ENCODE results near the gene CYP4F11. TPM values are rescaled to one million over a fixed set of nuclear protein-coding genes. Genes with fewer than 3 reads are reported as not detected.
"Not testable (repeated sequence)": the region's sequence is repeated elsewhere in the genome, so short reads cannot be mapped to it uniquely, and the experiment has no call there.

CYP4F11 gene
- total RNA-seq, 1 donor from 2014 or later, result not detected

- intact Hi-C loops (cut with micrococcal nuclease), result no loop called here
These were observed 12.3 kb downstream of the CYP4F11 start for GRCh38 chr19:15922021-15922420.

DNA sequence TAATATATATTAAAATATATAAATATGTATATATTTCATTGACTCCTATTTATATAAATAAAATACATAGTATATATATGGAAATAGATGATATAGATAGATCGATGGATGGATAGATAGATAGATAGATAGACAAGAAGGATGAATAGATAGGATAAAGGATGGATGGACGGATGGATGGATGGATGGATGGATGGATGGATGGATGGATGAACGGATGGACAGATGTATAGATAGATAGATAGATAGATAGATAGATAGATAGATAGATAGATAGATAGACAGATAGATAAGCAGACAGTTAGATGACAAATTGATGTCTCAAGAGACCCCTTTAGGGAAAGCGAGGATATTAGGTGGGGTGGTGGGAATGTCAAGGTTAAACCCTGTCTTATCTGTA, 15.1 kb downstream of the CYP4F11 start:
- intact Hi-C loops (cut with micrococcal nuclease), result no loop called here

GRCh38 chr19:15915109-15915508, 19.2 kb downstream of the CYP4F11 start:
- intact Hi-C loops (cut with micrococcal nuclease), result no loop called here

DNA sequence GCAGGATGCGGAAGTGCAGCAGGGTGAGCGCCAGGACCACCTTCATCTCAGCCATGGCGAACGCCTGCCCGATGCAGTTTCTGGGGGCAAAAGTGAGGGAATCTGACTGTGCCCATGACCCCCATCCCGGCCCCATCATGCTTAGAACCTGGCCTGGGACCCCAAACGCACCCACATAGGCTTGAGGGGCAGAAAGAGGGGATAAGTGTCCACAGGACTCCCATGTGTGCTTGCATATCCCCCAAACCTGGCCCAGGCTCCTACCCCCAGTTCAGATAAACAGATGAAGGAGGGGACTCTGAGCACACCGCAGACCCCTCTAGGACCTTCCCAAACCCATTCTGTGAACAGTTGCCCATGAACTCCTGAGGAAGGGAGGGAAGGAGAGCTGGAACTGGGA, 20.5 kb downstream of the CYP4F11 start:
- intact Hi-C loops (cut with micrococcal nuclease), result no loop called here

DNA sequence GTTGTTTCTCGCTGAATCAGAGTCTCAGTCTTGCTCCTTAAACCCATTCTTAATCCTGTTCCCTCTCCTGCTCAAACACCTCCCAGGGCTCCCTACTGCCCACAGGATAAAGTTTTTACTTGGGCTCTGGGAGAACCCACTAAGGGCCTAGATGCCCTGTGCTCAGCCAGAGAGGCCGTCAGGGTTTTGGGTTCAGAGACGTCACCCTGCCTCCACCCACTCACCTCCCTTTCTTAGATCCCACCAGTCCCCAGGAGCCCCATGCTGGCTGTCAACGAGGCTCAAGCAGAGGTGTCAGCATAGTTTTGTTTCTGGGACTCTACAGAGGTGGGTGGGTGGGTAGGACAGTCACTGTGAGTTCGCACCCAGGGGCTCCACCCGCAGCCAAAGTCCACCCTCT, 20.9 kb downstream of the CYP4F11 start:
- intact Hi-C loops (cut with micrococcal nuclease), result no loop called here

DNA sequence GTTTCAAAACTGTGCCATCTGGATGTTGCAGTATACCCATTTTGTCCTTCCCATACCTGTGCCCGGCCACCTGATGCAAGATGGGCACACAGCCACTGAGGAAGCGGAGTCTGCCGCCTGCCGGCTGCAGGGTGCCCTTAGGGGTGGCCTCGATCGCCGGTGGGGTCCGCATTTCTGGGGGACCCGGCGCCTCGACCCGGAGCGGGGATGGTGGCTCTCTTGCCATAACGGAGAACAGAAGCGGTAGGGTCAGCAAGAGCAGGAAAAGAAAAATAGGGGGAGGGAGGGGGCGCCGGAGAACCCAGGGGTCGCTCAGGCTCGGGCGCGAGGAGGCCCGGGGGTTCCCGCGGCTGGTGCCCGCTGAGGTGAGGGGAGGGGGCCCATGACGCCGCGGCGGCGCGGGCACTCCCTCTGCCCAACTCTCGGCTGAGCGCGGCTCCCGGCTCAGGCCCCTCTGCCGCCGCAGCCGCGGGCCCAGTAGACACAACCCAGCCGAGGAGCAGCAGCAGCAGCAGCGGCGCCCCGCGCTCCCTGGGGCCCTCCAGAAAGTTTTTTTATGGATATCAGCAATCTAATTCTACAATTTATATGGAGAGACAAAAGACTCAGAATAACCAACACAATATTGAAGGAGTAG, 22.6 kb downstream of the CYP4F11 start:
- intact Hi-C loops (cut with micrococcal nuclease), result no loop called here

DNA sequence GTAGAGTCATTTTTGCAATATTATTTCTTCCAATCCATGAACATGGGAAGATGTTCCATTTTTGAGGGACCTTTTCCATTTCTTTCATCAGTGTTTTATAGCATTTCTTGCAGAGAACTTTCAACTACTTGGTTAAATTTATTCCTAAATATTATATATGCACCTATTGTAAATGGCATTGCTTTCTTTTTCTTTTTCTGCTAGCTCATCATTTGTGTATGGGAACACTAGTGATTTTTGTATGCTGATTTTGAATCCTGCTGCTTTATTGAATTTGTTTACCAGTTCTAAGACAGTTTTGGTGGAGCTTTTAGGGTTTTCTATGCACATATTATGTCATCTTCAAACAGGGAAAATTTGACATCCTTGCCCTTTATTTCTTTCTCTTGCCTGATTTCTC, 29.3 kb downstream of the CYP4F11 start:
- intact Hi-C loops (cut with micrococcal nuclease), result no loop called here

GRCh38 chr19:15902898-15903297, 31.4 kb downstream of the CYP4F11 start:
- intact Hi-C loops (cut with micrococcal nuclease), result not testable (repeated sequence)

DNA sequence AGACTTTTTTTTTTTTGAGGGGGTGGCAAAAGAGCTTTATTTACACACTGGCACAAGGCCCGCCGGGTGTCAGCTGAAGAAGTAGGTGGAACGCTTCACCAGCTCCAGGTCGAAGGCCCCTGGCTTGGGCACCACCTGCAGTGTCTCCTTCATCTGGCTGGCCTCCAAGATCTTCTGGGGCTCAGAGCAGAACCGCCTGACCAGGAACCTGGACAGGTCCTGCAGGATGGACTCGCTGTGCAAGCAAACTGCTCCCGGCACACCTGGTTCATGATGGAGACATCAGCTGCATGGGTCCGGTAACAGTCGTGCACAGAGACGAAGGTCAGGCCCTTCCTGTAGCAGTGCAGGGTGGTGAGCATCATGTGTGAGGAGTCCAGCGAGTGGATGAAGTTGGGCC, 32.1 kb downstream of the CYP4F11 start:
- intact Hi-C loops (cut with micrococcal nuclease), result no loop called here

DNA sequence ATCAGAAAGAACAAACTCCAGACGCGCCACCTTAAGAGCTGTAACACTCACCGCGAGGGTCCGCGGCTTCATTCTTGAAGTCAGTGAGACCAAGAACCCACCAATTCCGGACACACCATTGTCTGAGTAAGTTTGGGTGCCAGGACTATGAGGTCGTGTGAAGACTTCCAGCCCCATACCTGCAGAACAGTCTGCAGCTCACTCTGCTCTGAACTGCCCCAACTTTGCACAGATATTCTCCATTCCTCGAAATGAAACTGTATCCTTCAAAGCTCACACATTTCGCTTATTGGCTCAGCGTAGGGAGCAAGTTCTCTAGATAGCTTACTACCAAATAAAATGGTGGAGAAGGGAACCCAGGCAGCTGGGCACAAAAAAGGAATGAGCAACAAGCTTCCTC, 33.8 kb downstream of the CYP4F11 start:
- intact Hi-C loops (cut with micrococcal nuclease), result no loop called here

- intact Hi-C loops (cut with micrococcal nuclease), result not testable (repeated sequence)
These were observed 34.3 kb downstream of the CYP4F11 start for GRCh38 chr19:15900032-15900431.

GRCh38 chr19:15899561-15899960, 34.8 kb downstream of the CYP4F11 start:
- intact Hi-C loops (cut with micrococcal nuclease), result not testable (repeated sequence)

DNA sequence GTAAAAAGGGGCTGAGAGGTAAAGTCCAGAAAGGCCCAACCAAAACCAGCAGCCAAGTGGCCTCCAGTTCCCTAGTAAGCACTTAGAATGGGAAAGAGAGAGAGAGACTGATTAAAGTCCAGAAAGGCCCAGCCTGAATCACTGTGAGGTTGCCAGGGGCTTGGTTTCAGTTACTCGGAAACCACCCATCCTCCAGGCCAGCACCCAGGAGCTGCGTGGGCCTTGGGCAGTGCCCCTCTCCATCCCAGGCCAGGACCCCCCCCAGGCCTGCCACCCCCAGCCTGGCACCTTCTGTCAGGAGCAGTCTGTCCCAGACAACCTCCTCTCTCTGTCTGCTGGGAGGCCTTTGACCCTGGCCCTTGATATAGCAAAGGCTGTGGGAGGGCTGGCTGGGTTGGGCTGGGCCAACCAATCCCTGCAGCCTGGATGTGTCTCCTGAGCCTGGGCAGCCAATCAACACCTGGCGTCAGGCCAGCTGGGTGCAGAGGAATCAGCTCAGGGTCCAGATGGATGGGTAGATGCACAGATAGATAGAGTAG, 36.5 kb downstream of the CYP4F11 start, which contains the start of gene CYP4F2:
CYP4F2 (minus strand) TSS at position 337 of the 539 bp plus-strand sequence. CDS start 463 bp downstream, outside the sequence.
- intact Hi-C loops (cut with micrococcal nuclease), result no loop called here

DNA sequence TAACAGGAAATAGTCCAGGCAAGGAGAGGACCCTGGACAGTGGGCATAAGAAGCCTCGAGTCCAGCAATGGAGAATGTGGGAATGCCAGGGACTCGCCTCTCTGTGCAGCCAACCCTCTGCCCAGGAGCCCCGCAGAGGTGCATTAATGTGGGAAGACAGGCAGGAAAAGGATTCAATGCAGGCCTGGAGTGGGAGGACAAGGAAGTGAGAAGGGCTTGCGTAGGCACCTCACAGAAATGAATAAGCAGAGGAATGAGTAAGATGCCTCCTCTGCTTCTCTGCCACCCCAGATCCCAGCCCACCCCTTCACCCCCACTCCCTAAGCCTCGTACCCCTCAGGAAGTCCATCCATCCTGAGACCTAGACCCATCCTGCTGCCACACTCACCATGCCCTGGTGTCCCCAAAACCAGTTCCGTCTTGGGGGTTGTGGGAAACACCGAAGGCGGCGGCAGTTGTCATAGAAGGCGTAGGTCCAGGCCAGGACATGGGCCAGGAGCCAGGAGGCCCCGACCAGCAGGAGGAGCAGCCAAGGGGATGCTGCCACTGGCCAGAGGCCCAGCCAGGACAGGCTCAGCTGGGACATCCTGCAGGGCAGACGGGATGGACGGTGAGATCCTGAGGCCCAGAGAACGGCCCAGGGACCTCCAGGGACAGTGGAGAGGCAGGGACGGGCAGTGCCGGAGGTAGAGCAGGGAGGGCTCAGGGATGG, 37.1 kb downstream of the CYP4F11 start:
- intact Hi-C loops (cut with micrococcal nuclease), result no loop called here

GRCh38 chr19:15895876-15896430, 38.4 kb downstream of the CYP4F11 start:
- intact Hi-C loops (cut with micrococcal nuclease), result no loop called here

DNA sequence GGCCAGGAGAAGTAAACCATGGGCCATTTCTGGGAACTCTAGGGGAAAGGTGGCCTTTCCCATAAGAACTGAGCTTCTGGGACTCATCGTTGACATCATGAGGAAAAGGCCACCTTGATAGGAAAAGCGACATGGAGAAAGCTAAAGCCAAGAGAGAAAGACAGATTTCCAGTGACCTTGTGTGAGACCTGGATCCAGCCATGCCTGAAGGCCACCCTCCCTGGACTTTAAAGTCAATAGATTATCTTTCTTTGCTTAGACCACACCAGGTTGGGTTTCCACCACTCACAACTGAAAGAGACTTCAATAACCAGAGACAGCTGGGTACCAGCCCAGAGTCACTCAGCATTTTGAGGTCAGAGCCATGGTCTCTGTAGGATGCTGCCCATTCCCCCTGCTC, 40.0 kb downstream of the CYP4F11 start:
- intact Hi-C loops (cut with micrococcal nuclease), result no loop called here

- intact Hi-C loops (cut with micrococcal nuclease), result no loop called here
These were observed 40.9 kb downstream of the CYP4F11 start for GRCh38 chr19:15893477-15893876.

DNA sequence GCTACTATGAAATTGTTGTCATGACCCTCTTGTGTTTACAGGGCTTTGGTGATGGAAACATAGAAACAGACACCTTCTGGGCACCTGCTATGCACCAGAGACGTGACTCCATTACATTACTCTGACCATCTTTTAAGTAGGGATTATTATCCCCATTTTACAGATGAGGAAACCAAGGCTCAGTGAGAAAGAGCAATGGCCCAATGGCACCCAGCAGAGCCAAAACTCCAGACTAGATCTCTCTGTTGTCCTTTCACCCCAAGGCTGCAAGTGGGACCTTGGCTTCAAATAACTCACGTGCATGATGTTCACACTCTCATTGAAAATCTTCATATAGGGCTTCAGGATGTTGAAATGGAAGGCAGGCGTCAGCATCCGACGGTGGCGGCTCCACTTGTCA, 42.3 kb downstream of the CYP4F11 start:
- intact Hi-C loops (cut with micrococcal nuclease), result no loop called here

GRCh38 chr19:15891434-15891833, 42.9 kb downstream of the CYP4F11 start:
- intact Hi-C loops (cut with micrococcal nuclease), result no loop called here

- intact Hi-C loops (cut with micrococcal nuclease), result not testable (repeated sequence)
These were observed 45.0 kb downstream of the CYP4F11 start for GRCh38 chr19:15889339-15889738.

DNA sequence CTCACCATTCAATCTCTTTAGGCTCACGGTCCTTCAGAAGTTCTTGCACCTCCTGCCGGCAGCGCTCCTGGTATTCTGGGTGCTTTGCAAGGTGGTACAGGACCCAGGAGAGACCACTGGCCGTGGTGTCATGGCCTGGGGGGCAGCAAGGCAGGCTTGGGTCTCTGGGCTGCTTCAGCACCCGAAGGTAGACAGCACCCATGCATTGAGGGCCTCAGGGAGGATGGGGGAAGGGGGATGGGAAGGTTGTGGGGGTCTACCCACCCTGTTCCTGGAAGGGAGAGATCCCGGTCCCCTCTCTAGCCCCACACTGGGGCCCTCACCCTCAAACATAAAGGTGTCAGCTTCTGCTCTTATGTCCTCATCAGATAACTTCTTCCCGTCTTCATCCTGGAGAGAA, 48.4 kb downstream of the CYP4F11 start:
- intact Hi-C loops (cut with micrococcal nuclease), result no loop called here

GRCh38 chr19:15885167-15885566, 49.2 kb downstream of the CYP4F11 start:
- intact Hi-C loops (cut with micrococcal nuclease), result no loop called here

All from T-helper 1 cell treated with Interleukin-12 subunit alpha and Interleukin-12 subunit beta and Interleukin-4 antibody, amounts not matched to agents 30 ng/mL and 1 ng/mL, for 36 hours (primary cell).